Psoas muscle (tissue), 8 donors: ENCODE measurements around the gene KCNJ10. TPM values are rescaled to one million over a fixed set of nuclear protein-coding genes. Genes with fewer than 3 reads are reported as not detected.

Experiments
- ATAC-seq, 4 donors: fragments of 200-7000 bp; cut with Tn5 transposase; one replicate each; pipeline ENCODE4 v1.9.1; 2020; ENCODE audit warnings: moderate library complexity in 3 of 4, mild to moderate bottlenecking in 2 of 4
- DNase-seq, 2 donors: peaks; one replicate each; pipeline ENCODE4 v3.0.0-alpha.2; 2020
- H3K27ac ChIP-seq: fragments of 200-600 bp; one replicate; pipeline ENCODE4 v1.8.0; 2022
- H3K27me3 ChIP-seq, 3 donors: fragments of 200-600 bp in 1 of 3; one replicate each; pipeline versions ENCODE4 v1.6.1 to v1.8.0; 2013 to 2022; ENCODE audit warnings: low read length in 2 of 3, mild to moderate bottlenecking in 2 of 3, moderate library complexity in 1 of 3; ENCODE audit not compliant: insufficient read depth in 3 of 3
- H3K36me3 ChIP-seq, 2 donors: fragments of 200-600 bp in 1 of 2; one replicate each; pipeline versions ENCODE4 v1.6.1 to v1.8.0; 2013 to 2022; ENCODE audit warnings: low read depth in 1 of 2, mild to moderate bottlenecking in 1 of 2, moderate library complexity in 1 of 2; ENCODE audit not compliant: insufficient read depth in 1 of 2
- H3K4me1 ChIP-seq: fragments of 200-600 bp; one replicate; pipeline ENCODE4 v1.8.0; 2022
- H3K4me3 ChIP-seq: fragments of 200-600 bp; one replicate; pipeline ENCODE4 v1.8.0; 2022; ENCODE audit warnings: mild to moderate bottlenecking
- H3K9me3 ChIP-seq: fragments of 200-600 bp; one replicate; pipeline ENCODE4 v1.8.0; 2022
- CTCF ChIP-seq: fragments of 200-600 bp; IDR thresholded peaks from one replicate; pipeline ENCODE4 v1.8.0; 2022; ENCODE audit warnings: antibody characterized with exemption
- WGBS, 3 donors: extraction: QIAGEN DNeasy Blood & Tissue Kit; methylation state at CpG; one replicate each; pipeline versions ENCODE4 v1.1.6 to v1.1.7; 2013; 5-methylcytosine and 5-hydroxymethylcytosine counted together
- intact Hi-C, 2 donors: fragments of 100-400 bp; cut with DNase I; formaldehyde crosslinking; loops; one replicate each; pipeline versions ENCODE4 v1.11.0 to v1.14.2; 2022
- polyA plus RNA-seq, 3 donors: library from polyadenylated mRNA; stranded (reverse); fragments of 200-250 nt; gene quantifications; one replicate each; pipeline ENCODE4 v1.2.3, GENCODE V29; 2013
- total RNA-seq, 4 donors: library from RNA; stranded (reverse); fragmentation: NEBNext Ultra II Directional in 2 of 4; extraction: Animal tissue kit (Norgen Biotek cat#: 25700) in 2 of 4; gene quantifications; one replicate each; pipeline versions ENCODE4 v1.2.1 to v1.2.4, GENCODE V29; 2021 to 2023
- donor health status: healthy with polysubstance abuse.
- donor health status: DM: no; HTN: no; CAD: no; lungs with moderate emphysema.
- donor health status: Bipolar disorder and iron deficiency.
- donor health status: healthy.
- donor health status: DM: yes; HTN: yes; CAD: no.
- donor health status: DM: no; HTN: no; CAD: no.
- donor health status: DM: no; HTN: no; CAD: no.
- donor health status: DM: yes; HTN: yes; CAD: no.

Gene KCNJ10
- total and polyA plus RNA-seq, 7 donors: 0.01 to 0.09 (median 0.05) TPM; not detected in 3

- H3K4me1 ChIP-seq: no peaks in the 10 kb centered on the region
- H3K36me3 ChIP-seq: no peaks in the 10 kb centered on the region
- ATAC-seq (no peak), DNase-seq (no peak)
- H3K27ac ChIP-seq: no peak overlapping the region
- no peak overlapping the region for H3K4me3 ChIP-seq
- no peaks in the 10 kb centered on the region for H3K9me3 ChIP-seq
- H3K27me3 ChIP-seq: no peaks in the 10 kb centered on the region
- intact Hi-C loops: no loop called here
- no peak for TF ChIP-seq CTCF
Measured at GRCh38 chr1:160043543-160043942, 26.4 kb downstream of the KCNJ10 start.

GRCh38 chr1:160040476-160040875, 29.5 kb downstream of the KCNJ10 start:
- no peaks in the 10 kb centered on the region for H3K4me1 ChIP-seq
- H3K27ac ChIP-seq: no peak overlapping the region
- no peak for TF ChIP-seq CTCF
- H3K27me3 ChIP-seq: no peaks in the 10 kb centered on the region
- DNase-seq (no peak), ATAC-seq (no peak)
- WGBS, 3 donors: 94 to 100% (median 97%) methylated on average over 1 of the region's 1 CpG
- intact Hi-C loops: no loop called here
- H3K36me3 ChIP-seq: no peaks in the 10 kb centered on the region
- H3K4me3 ChIP-seq: no peak overlapping the region
- no peaks in the 10 kb centered on the region for H3K9me3 ChIP-seq

GRCh38 chr1:160032165-160032820, 37.7 kb downstream of the KCNJ10 start:
- peak overlapping the region; percentile 74 for H3K27ac ChIP-seq
- intact Hi-C loops: loop anchor here in 1 of 2 donors (5.0 kb wide), 1 partner anchor 250 kb away; the partner anchor contains the start of gene DUSP23
- H3K27me3 ChIP-seq: no peaks in the 10 kb centered on the region
- no peaks in the 10 kb centered on the region for H3K9me3 ChIP-seq
- ATAC-seq (peak in 3 of 4 donors; percentile 49 to 62 (median 58)), DNase-seq (no peak)
- H3K36me3 ChIP-seq: no peaks in the 10 kb centered on the region
- no peak for TF ChIP-seq CTCF
- WGBS, 3 donors: 1 to 2% (median 1%) methylated on average over 18 of the region's 18 CpGs
- H3K4me1 ChIP-seq: peaks cover 17% of the 10 kb centered on the region
- H3K4me3 ChIP-seq: peak overlapping the region; percentile 78

GRCh38 chr1:160031365-160032164, 38.4 kb downstream of the KCNJ10 start, which contains the start of gene PIGM:
Gene PIGM, minus strand, starts transcription at chr1:160031990. Its CDS starts 251 bp downstream, at chr1:160031739.
- Histone ChIP-seq H3K27ac (peak within 1 kb of the TSS; percentile 74), H3K9me3 (no peaks in the 10 kb centered on the region), H3K36me3 (no peaks in the 10 kb centered on the region), H3K4me1 (peaks cover 17% of the 10 kb centered on the region), H3K4me3 (peak within 1 kb of the TSS; percentile 78), H3K27me3 (no peaks in the 10 kb centered on the region)
- TF ChIP-seq CTCF: no peak
- DNase-seq: peak; percentile 95 to 96
- WGBS, 3 donors: 0% methylated on average over 60 of the region's 60 CpGs
- peak; percentile 98 for ATAC-seq
- intact Hi-C loops: loop anchor here in 1 of 2 donors (5.0 kb wide), 1 partner anchor 249 kb away; the partner anchor contains the start of gene DUSP23
